K562 (cell line): ENCODE results near the gene CYSTM1. TPM values are rescaled to one million over a fixed set of nuclear protein-coding genes. Genes with fewer than 3 reads are reported as not detected.

Experiments used
- ATAC-seq: fragments of 200-7000 bp; cut with Tn5 transposase; 3 replicates; pipeline ENCODE4 v1.9.1; 2020; ENCODE audit warnings: moderate library complexity
- BruUV-seq: library from RNA; stranded (reverse); fragments of 400-500 nt; replicated peaks from 2 replicates; lab custom pipeline; 2021; lab: Mats Ljungman, UMichigan
- CTCF ChIA-PET: fragments of 300-600 bp; formaldehyde crosslinking; extraction: SDS; loops from one replicate; lab custom pipeline; 2021; ENCODE audit warnings: low intra/inter-chr PET ratio; lab: Yijun Ruan, JAX
- POLR2A ChIA-PET: fragments of 300-600, 350-650 bp; sonication (Branson Sonifier 250); formaldehyde crosslinking; extraction: SDS; loops from one replicate; lab custom pipeline; 2021; ENCODE audit warnings: antibody characterized with exemption, inconsistent platforms; lab: Yijun Ruan, JAX
- DNase-seq, 4 experiments: peaks; one replicate each; pipeline versions ENCODE4 v3.0.0 to v3.0.0-alpha.2; 2011 to 2018; ENCODE audit warnings: low spot score in 3 of 4, mixed read lengths in 3 of 4; ENCODE audit errors: extremely low read depth in 1 of 4
- FAIRE-seq: peaks from 2 replicates; lab custom pipeline; 2011; peaks lifted over from hg19 to GRCh38; lab: Jason Lieb, UNC
- H2AFZ ChIP-seq: 2 replicates; pipeline ENCODE4 v1.6.0; 2011; ENCODE audit warnings: low read depth, low read length, control low read depth, inconsistent platforms
- H3K27ac ChIP-seq: fragments of 200-600 bp; 3 replicates; pipeline ENCODE4 v1.8.0; 2011; ENCODE audit warnings: low read depth, mild to moderate bottlenecking, control low read depth, inconsistent platforms, low read length, moderate library complexity, mixed read lengths; ENCODE audit errors: extremely low read depth
- H3K27me3 ChIP-seq, 2 experiments: fragments of 300-600 bp in 1 of 2; 2 replicates in 1 of 2; 3 replicates in 1 of 2; pipeline versions ENCODE4 v1.6.0 to v1.8.0; 2011; ENCODE audit warnings: inconsistent platforms in 2 of 2, low read length in 2 of 2, mild to moderate bottlenecking in 1 of 2, mixed read lengths in 1 of 2, moderate library complexity in 1 of 2; ENCODE audit not compliant: control insufficient read depth in 2 of 2, insufficient read depth in 2 of 2
- H3K36me3 ChIP-seq: fragments of 300-600 bp; 3 replicates; pipeline ENCODE4 v1.8.0; 2011; ENCODE audit warnings: mild to moderate bottlenecking, low read length, inconsistent platforms; ENCODE audit not compliant: control insufficient read depth, insufficient read depth
- H3K4me1 ChIP-seq, 2 experiments: fragments of 200-600 bp in 1 of 2; replicated peaks in 1 of 2; 2 replicates in 1 of 2; 3 replicates in 1 of 2; pipeline versions ENCODE4 v1.5.1 to v1.8.0; 2011; ENCODE audit warnings: inconsistent platforms in 2 of 2, low read length in 2 of 2, mild to moderate bottlenecking in 1 of 2, mixed read lengths in 1 of 2, moderate library complexity in 1 of 2; ENCODE audit not compliant: control insufficient read depth in 2 of 2, insufficient read depth in 2 of 2
- H3K4me2 ChIP-seq: 2 replicates; pipeline ENCODE4 v1.6.1; 2011; ENCODE audit warnings: low read length, control low read depth, inconsistent platforms, mixed read lengths; ENCODE audit not compliant: insufficient read depth
- H3K4me3 ChIP-seq: fragments of 200-600 bp; sonication (generic), shearing (Covaris generic); 2 replicates; pipeline ENCODE4 v1.5.1; 2016; ENCODE audit warnings: control low read depth, inconsistent platforms
- H3K79me2 ChIP-seq: fragments of 200-600 bp; 3 replicates; pipeline ENCODE4 v1.8.0; 2011; ENCODE audit warnings: low read length, inconsistent platforms; ENCODE audit not compliant: control insufficient read depth, insufficient read depth
- H3K9ac ChIP-seq, 2 experiments: 2 replicates each; pipeline versions ENCODE4 v1.6.0 to v1.6.1; 2011; ENCODE audit warnings: low read depth in 2 of 2, low read length in 2 of 2, control low read depth in 1 of 2, inconsistent platforms in 1 of 2, mild to moderate bottlenecking in 1 of 2, mixed read lengths in 1 of 2; ENCODE audit not compliant: insufficient read depth in 1 of 2
- H3K9me1 ChIP-seq: one replicate; pipeline ENCODE4 v1.6.0; 2011; ENCODE audit warnings: inconsistent platforms, mild to moderate bottlenecking, low read length, moderate library complexity; ENCODE audit not compliant: control insufficient read depth, insufficient read depth
- H3K9me3 ChIP-seq: replicated peaks from 2 replicates; pipeline ENCODE4 v1.5.1; 2011; ENCODE audit warnings: low read depth, low read length, inconsistent platforms; ENCODE audit not compliant: control insufficient read depth, insufficient read depth
- H4K20me1 ChIP-seq: replicated peaks from 2 replicates; pipeline ENCODE4 v1.6.1; 2011; ENCODE audit warnings: low read length, inconsistent platforms, mixed read lengths; ENCODE audit not compliant: control insufficient read depth, insufficient read depth
- CEBPG ChIP-seq, 3 experiments: fragments of 200-800 bp in 1 of 3; sonication (Bioruptor generic) in 1 of 3; sonication (generic) in 1 of 3; formaldehyde crosslinking in 1 of 3; IDR thresholded peaks in 2 of 3; conservative IDR thresholded peaks in 1 of 3; 2 replicates each; pipeline versions ENCODE4 v1.6.1 to v1.8.0; 2016 to 2022; ENCODE audit warnings: missing compliant biosample characterization in 2 of 3, missing genetic modification characterization in 2 of 3, mild to moderate bottlenecking in 1 of 3, missing genetic modification reagents in 1 of 3
- E2F5 ChIP-seq: sonication (generic); formaldehyde crosslinking; IDR thresholded peaks from 2 replicates; pipeline ENCODE4 v1.8.0; 2022; ENCODE audit warnings: mild to moderate bottlenecking, missing genetic modification reagents
- FOXP1 ChIP-seq: sonication (generic); formaldehyde crosslinking; IDR thresholded peaks from 2 replicates; pipeline ENCODE4 v1.8.0; 2022; ENCODE audit warnings: mild to moderate bottlenecking, missing genetic modification reagents
- GTF3C2 ChIP-seq: IDR thresholded peaks from 3 replicates; pipeline ENCODE4 v1.6.1; 2011; ENCODE audit warnings: borderline replicate concordance, mild to moderate bottlenecking, moderate library complexity; ENCODE audit not compliant: insufficient read length; ENCODE audit errors: extremely low read depth
- MCM5 ChIP-seq: fragments of 450-650 bp; IDR thresholded peaks from 2 replicates; pipeline ENCODE4 v1.6.1; 2016; ENCODE audit warnings: low read depth
- NR2F6 ChIP-seq: fragments of 450-650 bp; formaldehyde crosslinking; IDR thresholded peaks from 2 replicates; pipeline ENCODE4 v1.4.0; 2020; ENCODE audit warnings: mild to moderate bottlenecking
- PHF20 ChIP-seq: fragments of 450-650 bp; IDR thresholded peaks from 2 replicates; pipeline ENCODE4 v1.6.1; 2018; ENCODE audit not compliant: partially characterized antibody
- PRMT5 ChIP-seq: sonication (generic); formaldehyde crosslinking; IDR thresholded peaks from 2 replicates; pipeline ENCODE4 v1.5.0; 2020; ENCODE audit warnings: missing genetic modification reagents
- SRSF9 ChIP-seq: fragments of 200-400 bp; formaldehyde crosslinking; IDR thresholded peaks from 2 replicates; pipeline ENCODE4 v1.6.1; 2017; ENCODE audit warnings: low read depth, low read length, borderline replicate concordance
- TAF9B ChIP-seq: fragments of 450-650 bp; IDR thresholded peaks from 2 replicates; pipeline ENCODE4 v1.6.1; 2018; ENCODE audit warnings: mild to moderate bottlenecking; ENCODE audit not compliant: partially characterized antibody
- TEAD2 ChIP-seq: fragments of 450-650 bp; IDR thresholded peaks from 2 replicates; pipeline ENCODE4 v1.6.1; 2016; ENCODE audit warnings: missing genetic modification characterization, control low read depth, missing compliant biosample characterization
- ZNF551 ChIP-seq: fragments of 250-450 bp; sonication (Bioruptor Pico); IDR thresholded peaks from 2 replicates; pipeline ENCODE4 v1.5.0; 2021; ENCODE audit warnings: mild to moderate bottlenecking, moderate library complexity
- ZNF584 ChIP-seq: fragments of 200-800 bp; sonication (Bioruptor generic); IDR thresholded peaks from 2 replicates; pipeline ENCODE4 v1.6.1; 2016; ENCODE audit warnings: low read depth, mild to moderate bottlenecking, missing genetic modification characterization, missing compliant biosample characterization
- ZNF655 ChIP-seq: fragments of 250-450 bp; sonication (Bioruptor Pico); IDR thresholded peaks from 2 replicates; pipeline ENCODE4 v1.5.0; 2021
- WGBS: fragments of 100-300 bp; shearing (Covaris generic); methylation state at CpG from one replicate; pipeline ENCODE4 v1.1.6; 2016; ENCODE audit warnings: low coverage, mixed read lengths; ENCODE audit not compliant: insufficient coverage; ENCODE audit errors: missing lambda C conversion rate; 5-methylcytosine and 5-hydroxymethylcytosine counted together
- in situ Hi-C: fragments of 300-500 bp; cut with MboI; formaldehyde crosslinking; loops from 4 replicates; pipeline ENCODE4 v1.15.0; 2018; ENCODE audit warnings: inconsistent platforms, mixed read lengths
- intact Hi-C: fragments of 100-400 bp; cut with micrococcal nuclease; formaldehyde crosslinking; loops from 2 replicates; pipeline ENCODE4 v1.14.2; 2022
- polyA plus RNA-seq, 8 experiments: library from polyadenylated mRNA; depleted of rRNA in 4 of 8; stranded (reverse) in 5 of 8; unstranded in 3 of 8; fragments of >200 nt; fragmentation: Nextera tagmentation in 2 of 8; fragmentation: Illumina TruSeq in 1 of 8; extraction: Ambion mirVana in 2 of 8; extraction: Trizol in 1 of 8; gene quantifications; 2 replicates each; pipeline versions ENCODE4 v1.2.1 to v1.2.3, GENCODE V29; 2011 to 2014; ENCODE audit warnings: inconsistent platforms in 1 of 8, missing spikeins in 1 of 8
- total RNA-seq, 7 experiments: library from RNA; depleted of rRNA in 6 of 7; stranded (reverse); fragments of >200 nt in 6 of 7; fragmentation: Illumina TruSeq in 2 of 7; extraction: Trizol in 2 of 7; gene quantifications; 2 replicates each; pipeline versions ENCODE4 v1.2.1 to v1.2.3, GENCODE V29; 2011 to 2021; ENCODE audit warnings: low replicate concordance in 1 of 7
- TF ChIP-seq, protein P1 (sequence below): fragments of 250-450 bp; sonication (Bioruptor Pico); IDR thresholded peaks from 2 replicates; pipeline ENCODE4 v1.9.0; 2021; ENCODE audit warnings: mild to moderate bottlenecking, inconsistent platforms

Gene CYSTM1
- total and polyA plus RNA-seq, 9 of the 15 experiments (the other 6 are each of a cell fraction or from before 2014, with no cell fraction given), result 76.1 to 422 (median 108) TPM

- ChIA-PET POLR2A (no interaction called here), CTCF (no interaction called here)
- H2AFZ ChIP-seq, result no peak overlapping the region
- H3K4me1 ChIP-seq, result peaks cover 21 to 30% of the 10 kb centered on the region in 2 experiments
- in situ Hi-C loops (no loop called here), intact Hi-C loops (loop anchor here (10.0 kb wide), 1 partner anchor 382 kb away; the partner anchor contains the start of gene SRA1)
- BruUV-seq, result no TSS peak
- no peaks in the 10 kb centered on the region for H3K36me3 ChIP-seq
- WGBS, result 42% methylated on average over 2 of the region's 2 CpGs
- no peaks in the 10 kb centered on the region for H3K9me3 ChIP-seq
- no peaks in the 10 kb centered on the region for H3K9me1 ChIP-seq
- no peak overlapping the region for H3K27ac ChIP-seq
- no peak for FAIRE-seq
- no peak for ATAC-seq
- H3K9ac ChIP-seq, result no peak overlapping the region
- H4K20me1 ChIP-seq, result no peaks in the 10 kb centered on the region
- no peaks in the 10 kb centered on the region for H3K27me3 ChIP-seq
- peaks cover 28% of the 10 kb centered on the region for H3K79me2 ChIP-seq
- H3K4me3 ChIP-seq, result no peak overlapping the region
- no peak for DNase-seq
- no peak overlapping the region for H3K4me2 ChIP-seq
- TF ChIP-seq SRSF9 (no peak), NR2F6 (no peak), FOXP1 (CRISPR knock-in tag) (no peak), ZNF655 (CRISPR knock-in tag) (no peak), CEBPG (CRISPR knock-in tag; IDR thresholded peaks at IDR 0.05) (no peak), CEBPG (tag; conservative IDR thresholded peaks at IDR 0.05 in 1 of 2, IDR thresholded peaks at IDR 0.05 in 1 of 2) (no peak), GTF3C2 (no peak), E2F5 (CRISPR knock-in tag) (no peak), MCM5 (no peak), ZNF551 (CRISPR knock-in tag) (no peak), PHF20 (no peak), TAF9B (no peak), ZNF584 (no peak), PRMT5 (no peak), TEAD2 (tag) (no peak)
- TF ChIP-seq, protein P1, sequence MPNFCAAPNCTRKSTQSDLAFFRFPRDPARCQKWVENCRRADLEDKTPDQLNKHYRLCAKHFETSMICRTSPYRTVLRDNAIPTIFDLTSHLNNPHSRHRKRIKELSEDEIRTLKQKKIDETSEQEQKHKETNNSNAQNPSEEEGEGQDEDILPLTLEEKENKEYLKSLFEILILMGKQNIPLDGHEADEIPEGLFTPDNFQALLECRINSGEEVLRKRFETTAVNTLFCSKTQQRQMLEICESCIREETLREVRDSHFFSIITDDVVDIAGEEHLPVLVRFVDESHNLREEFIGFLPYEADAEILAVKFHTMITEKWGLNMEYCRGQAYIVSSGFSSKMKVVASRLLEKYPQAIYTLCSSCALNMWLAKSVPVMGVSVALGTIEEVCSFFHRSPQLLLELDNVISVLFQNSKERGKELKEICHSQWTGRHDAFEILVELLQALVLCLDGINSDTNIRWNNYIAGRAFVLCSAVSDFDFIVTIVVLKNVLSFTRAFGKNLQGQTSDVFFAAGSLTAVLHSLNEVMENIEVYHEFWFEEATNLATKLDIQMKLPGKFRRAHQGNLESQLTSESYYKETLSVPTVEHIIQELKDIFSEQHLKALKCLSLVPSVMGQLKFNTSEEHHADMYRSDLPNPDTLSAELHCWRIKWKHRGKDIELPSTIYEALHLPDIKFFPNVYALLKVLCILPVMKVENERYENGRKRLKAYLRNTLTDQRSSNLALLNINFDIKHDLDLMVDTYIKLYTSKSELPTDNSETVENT (CRISPR knock-in tag), result no peak
Observed at GRCh38 chr5:140172483-140172882, 2.5 kb upstream of the CYSTM1 start.
